CD14-positive monocyte (primary cell): ENCODE measurements around the gene HEPACAM2. TPM values are rescaled to one million over a fixed set of nuclear protein-coding genes. Genes with fewer than 3 reads are reported as not detected.

Experiments
- DNase-seq, 3 donors: peaks; one replicate each; pipeline ENCODE4 v3.0.0-alpha.2; 2011 to 2022
- H2AFZ ChIP-seq: 2 replicates; pipeline ENCODE4 v1.6.0; 2012; ENCODE audit warnings: mild to moderate bottlenecking, low read depth, low read length, inconsistent platforms; ENCODE audit not compliant: insufficient read depth, poor library complexity, severe bottlenecking
- H3K27ac ChIP-seq, 2 donors: 1 replicate in 1 of 2; 2 replicates in 1 of 2; pipeline ENCODE4 v1.5.1; 2012 to 2013; ENCODE audit warnings: low read length in 2 of 2, control low read depth in 1 of 2, inconsistent platforms in 1 of 2, low read depth in 1 of 2, mild to moderate bottlenecking in 1 of 2
- H3K27me3 ChIP-seq, 2 donors: one replicate each; pipeline versions ENCODE4 v1.6.0 to v1.6.1; 2011 to 2013; ENCODE audit warnings: low read length in 2 of 2; ENCODE audit not compliant: control insufficient read depth in 2 of 2, insufficient read depth in 2 of 2
- H3K36me3 ChIP-seq, 2 donors: replicated peaks in 1 of 2; 1 replicate in 1 of 2; 2 replicates in 1 of 2; pipeline versions ENCODE4 v1.5.1 to v1.6.1; 2012 to 2013; ENCODE audit warnings: low read length in 2 of 2, control low read depth in 1 of 2, inconsistent platforms in 1 of 2, mild to moderate bottlenecking in 1 of 2; ENCODE audit not compliant: insufficient read depth in 2 of 2, control insufficient read depth in 1 of 2
- H3K4me1 ChIP-seq, 2 donors: 1 replicate in 1 of 2; 2 replicates in 1 of 2; pipeline versions ENCODE4 v1.5.1 to v1.6.1; 2012 to 2013; ENCODE audit warnings: low read length in 2 of 2, control low read depth in 1 of 2, inconsistent platforms in 1 of 2, mild to moderate bottlenecking in 1 of 2, moderate library complexity in 1 of 2; ENCODE audit not compliant: insufficient read depth in 2 of 2, control insufficient read depth in 1 of 2
- H3K4me2 ChIP-seq: replicated peaks from 2 replicates; pipeline ENCODE3; 2012; ENCODE audit warnings: low read length, moderate library complexity, mild to moderate bottlenecking; ENCODE audit not compliant: poor library complexity, severe bottlenecking; ENCODE audit errors: extremely low read depth
- H3K4me3 ChIP-seq, 3 experiments: fragments of 200-600 bp in 1 of 3; sonication (generic) in 1 of 3; replicated peaks in 1 of 3; 1 replicate in 2 of 3; 2 replicates in 1 of 3; pipeline ENCODE4 v1.5.1; 2011 to 2013; ENCODE audit warnings: low read length in 3 of 3, mild to moderate bottlenecking in 3 of 3, control low read depth in 2 of 3, low read depth in 2 of 3, inconsistent platforms in 1 of 3, moderate library complexity in 1 of 3
- H3K79me2 ChIP-seq: 2 replicates; pipeline ENCODE4 v1.6.0; 2012; ENCODE audit warnings: mild to moderate bottlenecking, control low read depth, inconsistent platforms, low read length, moderate library complexity; ENCODE audit not compliant: insufficient read depth
- H3K9ac ChIP-seq: 2 replicates; pipeline ENCODE4 v1.6.0; 2017; ENCODE audit warnings: low read length, mild to moderate bottlenecking; ENCODE audit not compliant: insufficient read depth, poor library complexity, severe bottlenecking
- H3K9me3 ChIP-seq, 2 donors: replicated peaks in 1 of 2; 1 replicate in 1 of 2; 2 replicates in 1 of 2; pipeline versions ENCODE4 v1.5.1 to v1.6.1; 2012 to 2013; ENCODE audit warnings: low read length in 2 of 2, control low read depth in 1 of 2; ENCODE audit not compliant: control insufficient read depth in 1 of 2, insufficient read depth in 1 of 2
- H4K20me1 ChIP-seq: 2 replicates; pipeline ENCODE4 v1.6.0; 2012; ENCODE audit warnings: mild to moderate bottlenecking, low read length, control low read depth, moderate library complexity; ENCODE audit not compliant: insufficient read depth
- H3K27ac Mint-ChIP-seq, 7 donors: one replicate each; pipeline ENCODE4 v1.8.0; 2020; ENCODE audit warnings: mild to moderate bottlenecking in 7 of 7, mixed read lengths in 7 of 7, moderate library complexity in 6 of 7, inconsistent platforms in 2 of 7
- H3K27me3 Mint-ChIP-seq, 3 donors: one replicate each; pipeline ENCODE4 v1.8.0; 2021 to 2022; ENCODE audit warnings: low read depth in 3 of 3, mild to moderate bottlenecking in 3 of 3, mixed read lengths in 3 of 3, moderate library complexity in 3 of 3, inconsistent platforms in 1 of 3
- H3K36me3 Mint-ChIP-seq, 2 donors: one replicate each; pipeline ENCODE4 v1.8.0; 2020; ENCODE audit warnings: mixed read lengths in 2 of 2, inconsistent platforms in 1 of 2, mild to moderate bottlenecking in 1 of 2
- H3K4me1 Mint-ChIP-seq: one replicate; pipeline ENCODE4 v1.8.0; 2020; ENCODE audit warnings: mild to moderate bottlenecking, mixed read lengths
- H3K4me3 Mint-ChIP-seq, 2 donors: one replicate each; pipeline ENCODE4 v1.8.0; 2020; ENCODE audit warnings: mild to moderate bottlenecking in 2 of 2, mixed read lengths in 2 of 2, moderate library complexity in 1 of 2
- H3K9me3 Mint-ChIP-seq, 7 donors: one replicate each; pipeline ENCODE4 v1.8.0; 2020 to 2022; ENCODE audit warnings: mixed read lengths in 7 of 7, mild to moderate bottlenecking in 6 of 7, moderate library complexity in 6 of 7, inconsistent platforms in 2 of 7
- WGBS: methylation state at CpG from one replicate; pipeline ENCODE4 v1.1.5; 2013; ENCODE audit warnings: missing lambda C conversion rate; ENCODE audit not compliant: insufficient coverage; 5-methylcytosine and 5-hydroxymethylcytosine counted together
- intact Hi-C, 2 donors: fragments of 100-400 bp; cut with micrococcal nuclease; formaldehyde crosslinking; loops; one replicate each; pipeline versions ENCODE4 v1.15.0 to v1.15.1; 2023
- polyA plus RNA-seq, 3 donors: library from polyadenylated mRNA; depleted of rRNA in 1 of 3; unstranded in 2 of 3; stranded (reverse) in 1 of 3; fragments of 300-500 nt in 2 of 3; fragments of >200 nt in 1 of 3; fragmentation: Illumina TruSeq in 2 of 3; gene quantifications; 1 replicate in 2 of 3; 2 replicates in 1 of 3; pipeline ENCODE4 v1.2.3, GENCODE V29; 2012 to 2021
- TF ChIP-seq, protein P1 (sequence below): fragments of 200-600 bp; IDR thresholded peaks from one replicate; pipeline ENCODE4 v1.8.0; 2022; ENCODE audit warnings: antibody characterized with exemption, mild to moderate bottlenecking

The HEPACAM2 gene
- polyA plus RNA-seq, 3 donors, result 0.11 TPM; not detected in 2

DNA sequence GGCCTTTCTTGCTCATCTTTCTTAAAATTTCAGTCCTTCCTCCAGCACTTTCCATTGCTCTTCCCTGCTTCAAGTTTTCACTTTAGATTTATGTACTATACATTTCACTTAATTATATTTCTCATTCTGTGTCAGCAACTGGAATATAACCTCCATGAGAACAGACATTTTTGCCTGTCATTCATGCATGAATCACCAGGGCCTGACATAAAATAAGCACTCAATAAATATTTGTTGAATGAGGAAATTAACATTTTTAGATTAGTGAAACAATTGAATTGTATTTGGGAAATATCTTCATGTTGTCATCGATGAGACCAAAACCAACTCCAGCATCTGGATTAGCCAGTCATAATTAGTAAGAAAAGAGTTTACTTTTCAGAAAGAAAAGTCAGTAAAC, 84.1 kb downstream of the HEPACAM2 start:
- no peak overlapping the region for H3K27ac Mint-ChIP-seq
- Histone ChIP-seq H3K27me3 (no peaks in the 10 kb centered on the region), H3K9ac (no peak overlapping the region), H3K9me3 (peaks cover 0 to 5% of the 10 kb centered on the region in 2 donors), H3K4me3 (no peak overlapping the region), H3K36me3 (peaks cover 67 to 77% of the 10 kb centered on the region in 2 donors), H3K4me2 (no peak overlapping the region), H3K27ac (no peak overlapping the region), H4K20me1 (no peaks in the 10 kb centered on the region), H3K4me1 (peaks cover 24 to 26% of the 10 kb centered on the region in 2 donors), H3K79me2 (peaks cover 19% of the 10 kb centered on the region), H2AFZ (no peak overlapping the region)
- H3K9me3 Mint-ChIP-seq, result peaks cover 0 to 8% (median 2%) of the 10 kb centered on the region in 7 donors
- TF ChIP-seq, protein P1, sequence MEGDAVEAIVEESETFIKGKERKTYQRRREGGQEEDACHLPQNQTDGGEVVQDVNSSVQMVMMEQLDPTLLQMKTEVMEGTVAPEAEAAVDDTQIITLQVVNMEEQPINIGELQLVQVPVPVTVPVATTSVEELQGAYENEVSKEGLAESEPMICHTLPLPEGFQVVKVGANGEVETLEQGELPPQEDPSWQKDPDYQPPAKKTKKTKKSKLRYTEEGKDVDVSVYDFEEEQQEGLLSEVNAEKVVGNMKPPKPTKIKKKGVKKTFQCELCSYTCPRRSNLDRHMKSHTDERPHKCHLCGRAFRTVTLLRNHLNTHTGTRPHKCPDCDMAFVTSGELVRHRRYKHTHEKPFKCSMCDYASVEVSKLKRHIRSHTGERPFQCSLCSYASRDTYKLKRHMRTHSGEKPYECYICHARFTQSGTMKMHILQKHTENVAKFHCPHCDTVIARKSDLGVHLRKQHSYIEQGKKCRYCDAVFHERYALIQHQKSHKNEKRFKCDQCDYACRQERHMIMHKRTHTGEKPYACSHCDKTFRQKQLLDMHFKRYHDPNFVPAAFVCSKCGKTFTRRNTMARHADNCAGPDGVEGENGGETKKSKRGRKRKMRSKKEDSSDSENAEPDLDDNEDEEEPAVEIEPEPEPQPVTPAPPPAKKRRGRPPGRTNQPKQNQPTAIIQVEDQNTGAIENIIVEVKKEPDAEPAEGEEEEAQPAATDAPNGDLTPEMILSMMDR, result no peak
- no CpG with 5 or more reads among the region's 1 CpG for WGBS
- H3K4me1 Mint-ChIP-seq, result peaks cover 24% of the 10 kb centered on the region
- H3K4me3 Mint-ChIP-seq, result no peak overlapping the region
- intact Hi-C loops, result no loop called here
- H3K27me3 Mint-ChIP-seq, result no peaks in the 10 kb centered on the region
- no peak for DNase-seq
- peaks cover 18 to 25% of the 10 kb centered on the region in 2 donors for H3K36me3 Mint-ChIP-seq

- peaks cover 29 to 38% of the 10 kb centered on the region in 2 donors for H3K36me3 Mint-ChIP-seq
- WGBS, result 100% methylated on average over 3 of the region's 3 CpGs
- no peaks in the 10 kb centered on the region for H3K27me3 Mint-ChIP-seq
- Histone ChIP-seq H3K27me3 (no peaks in the 10 kb centered on the region), H3K4me2 (no peak overlapping the region), H4K20me1 (no peaks in the 10 kb centered on the region), H3K4me1 (peaks cover 9 to 12% of the 10 kb centered on the region in 2 donors), H2AFZ (no peak overlapping the region), H3K9me3 (peaks cover 0 to 17% of the 10 kb centered on the region in 2 donors), H3K79me2 (peaks cover 4% of the 10 kb centered on the region), H3K9ac (no peak overlapping the region), H3K4me3 (no peak overlapping the region), H3K27ac (peak overlapping the region in 1 of 2 donors; percentile 45), H3K36me3 (peaks cover 81 to 92% of the 10 kb centered on the region in 2 donors)
- H3K4me3 Mint-ChIP-seq, result no peak overlapping the region
- H3K9me3 Mint-ChIP-seq, result peaks cover under 1 to 16% (median 4%) of the 10 kb centered on the region in 7 donors
- DNase-seq, result no peak
- H3K4me1 Mint-ChIP-seq, result peaks cover 10% of the 10 kb centered on the region
- TF ChIP-seq, protein P1, result no peak
- no peak overlapping the region for H3K27ac Mint-ChIP-seq
- intact Hi-C loops, result no loop called here
Measured at GRCh38 chr7:93140582-93141191, 85.6 kb downstream of the HEPACAM2 start.
